ENCODE data around the gene TCF4. TPM values are rescaled to one million over a fixed set of nuclear protein-coding genes. Genes with fewer than 3 reads are reported as not detected.

Gene TCF4
- total RNA-seq, 1 experiment from 2014 or later, result 0.42 TPM

DNA sequence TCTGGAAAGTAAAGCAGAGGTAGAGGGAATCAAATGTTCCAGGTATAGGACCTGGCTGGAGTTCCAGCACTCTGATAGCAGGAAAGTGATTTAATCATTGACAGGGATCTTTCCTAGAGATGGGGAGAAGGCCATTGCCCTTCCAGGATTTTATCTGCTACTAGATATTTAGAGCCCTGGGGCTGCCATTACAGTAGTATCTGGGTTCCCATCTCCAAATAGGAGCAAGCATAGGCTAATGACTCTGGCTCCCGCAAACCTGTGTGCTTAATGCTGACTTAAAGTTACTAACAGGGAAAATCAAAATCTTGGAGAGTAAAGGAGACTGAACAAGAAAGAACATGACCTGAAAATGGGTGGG lies 331.1 kb downstream of the TCF4 start:
- no TSS peak for BruUV-seq (replicated peaks)
- DNase-seq (ENCODE audit: low read depth, low spot score) (no peak), ATAC-seq (no peak)
- no peak overlapping the region for H3K4me3 ChIP-seq (replicated peaks in 1 of 2; ENCODE audit: low read depth in 1 of 2, low read length in 2 of 2)
- no peak overlapping the region for H2AFZ ChIP-seq (ENCODE audit: low read depth, low read length, poor library complexity, severe bottlenecking)
- H3K9me2 ChIP-seq (ENCODE audit: insufficient read depth), result no peaks in the 10 kb centered on the region
- intact Hi-C loops (cut with micrococcal nuclease), result no loop called here
- no peak overlapping the region for H3K4me2 ChIP-seq (ENCODE audit: low read length)
- no peaks in the 10 kb centered on the region for H3K36me3 ChIP-seq (ENCODE audit: control insufficient read depth in 1 of 2, insufficient read depth in 2 of 2, low read length in 2 of 2)
- CTCF ChIA-PET, result no interaction called here
- RAD21 ChIA-PET (ENCODE audit: low non-redundant PET in 1 of 2, low total read pairs in 2 of 2, uncharacterized antibody in 2 of 2, unreplicated experiment in 2 of 2), result no interaction called here
- H3K9me3 ChIP-seq (ENCODE audit: control insufficient read depth in 1 of 2, insufficient read depth in 1 of 2, low read depth in 1 of 2, low read length in 2 of 2), result no peaks in the 10 kb centered on the region
- TF ChIP-seq, protein P1, sequence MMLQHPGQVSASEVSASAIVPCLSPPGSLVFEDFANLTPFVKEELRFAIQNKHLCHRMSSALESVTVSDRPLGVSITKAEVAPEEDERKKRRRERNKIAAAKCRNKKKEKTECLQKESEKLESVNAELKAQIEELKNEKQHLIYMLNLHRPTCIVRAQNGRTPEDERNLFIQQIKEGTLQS (IDR thresholded peaks at IDR 0.05), result no peak
- TF ChIP-seq TCF7L2 (IDR thresholded peaks at IDR 0.05; ENCODE audit: borderline replicate concordance, extremely low read depth, insufficient read depth, insufficient read length) (no peak), ZNF274 (IDR thresholded peaks at IDR 0.05; ENCODE audit: low read depth, low read length) (no peak), YY1 (IDR thresholded peaks at IDR 0.05; ENCODE audit: extremely low read depth, insufficient replicate concordance, low read depth, low read length) (no peak), CEBPB (IDR thresholded peaks at IDR 0.05; ENCODE audit: low read depth) (no peak), SP1 (IDR thresholded peaks at IDR 0.05; ENCODE audit: low read depth) (no peak), EGR1 (IDR thresholded peaks at IDR 0.05; ENCODE audit: low read depth) (no peak), CBX3 (IDR thresholded peaks at IDR 0.05; ENCODE audit: low read depth) (no peak)
- TF ChIP-seq, protein P2, sequence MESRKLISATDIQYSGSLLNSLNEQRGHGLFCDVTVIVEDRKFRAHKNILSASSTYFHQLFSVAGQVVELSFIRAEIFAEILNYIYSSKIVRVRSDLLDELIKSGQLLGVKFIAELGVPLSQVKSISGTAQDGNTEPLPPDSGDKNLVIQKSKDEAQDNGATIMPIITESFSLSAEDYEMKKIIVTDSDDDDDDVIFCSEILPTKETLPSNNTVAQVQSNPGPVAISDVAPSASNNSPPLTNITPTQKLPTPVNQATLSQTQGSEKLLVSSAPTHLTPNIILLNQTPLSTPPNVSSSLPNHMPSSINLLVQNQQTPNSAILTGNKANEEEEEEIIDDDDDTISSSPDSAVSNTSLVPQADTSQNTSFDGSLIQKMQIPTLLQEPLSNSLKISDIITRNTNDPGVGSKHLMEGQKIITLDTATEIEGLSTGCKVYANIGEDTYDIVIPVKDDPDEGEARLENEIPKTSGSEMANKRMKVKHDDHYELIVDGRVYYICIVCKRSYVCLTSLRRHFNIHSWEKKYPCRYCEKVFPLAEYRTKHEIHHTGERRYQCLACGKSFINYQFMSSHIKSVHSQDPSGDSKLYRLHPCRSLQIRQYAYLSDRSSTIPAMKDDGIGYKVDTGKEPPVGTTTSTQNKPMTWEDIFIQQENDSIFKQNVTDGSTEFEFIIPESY (IDR thresholded peaks at IDR 0.05; ENCODE audit: extremely low read depth, insufficient replicate concordance, low read length), result no peak
- POLR2A ChIA-PET, result no interaction called here
- no peaks in the 10 kb centered on the region; the same call in 1 of the 2 replicates for H4K20me1 ChIP-seq (ENCODE audit: insufficient read depth)
- no peaks in the 10 kb centered on the region for H3K79me2 ChIP-seq (ENCODE audit: insufficient read depth, low read length)
- H3K9ac ChIP-seq (ENCODE audit: low read length), result no peak overlapping the region
- no peak overlapping the region for H3K27ac ChIP-seq (ENCODE audit: low read depth, low read length)
- no peaks in the 10 kb centered on the region; the same call in 1 of the 2 replicates for H3K27me3 ChIP-seq (ENCODE audit: insufficient read depth, low read length)
- H3K4me1 ChIP-seq (ENCODE audit: control insufficient read depth in 1 of 2, insufficient read depth in 2 of 2, low read length in 2 of 2), result no peaks in the 10 kb centered on the region
